ENCODE results near the gene TES.

GRCh38 chr7:116292381-116292780 is 82.0 kb downstream of the TES start:
- TF ChIP-seq HOXA7 (CRISPR knock-in tag; IDR thresholded peaks at IDR 0.05), result no peak
- TF ChIP-seq KLF13 (CRISPR knock-in tag; IDR thresholded peaks at IDR 0.05), result no peak
- TF ChIP-seq, protein P1, sequence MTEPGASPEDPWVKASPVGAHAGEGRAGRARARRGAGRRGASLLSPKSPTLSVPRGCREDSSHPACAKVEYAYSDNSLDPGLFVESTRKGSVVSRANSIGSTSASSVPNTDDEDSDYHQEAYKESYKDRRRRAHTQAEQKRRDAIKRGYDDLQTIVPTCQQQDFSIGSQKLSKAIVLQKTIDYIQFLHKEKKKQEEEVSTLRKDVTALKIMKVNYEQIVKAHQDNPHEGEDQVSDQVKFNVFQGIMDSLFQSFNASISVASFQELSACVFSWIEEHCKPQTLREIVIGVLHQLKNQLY (CRISPR knock-in tag; IDR thresholded peaks at IDR 0.05), result no peak
- TF ChIP-seq, protein P2, sequence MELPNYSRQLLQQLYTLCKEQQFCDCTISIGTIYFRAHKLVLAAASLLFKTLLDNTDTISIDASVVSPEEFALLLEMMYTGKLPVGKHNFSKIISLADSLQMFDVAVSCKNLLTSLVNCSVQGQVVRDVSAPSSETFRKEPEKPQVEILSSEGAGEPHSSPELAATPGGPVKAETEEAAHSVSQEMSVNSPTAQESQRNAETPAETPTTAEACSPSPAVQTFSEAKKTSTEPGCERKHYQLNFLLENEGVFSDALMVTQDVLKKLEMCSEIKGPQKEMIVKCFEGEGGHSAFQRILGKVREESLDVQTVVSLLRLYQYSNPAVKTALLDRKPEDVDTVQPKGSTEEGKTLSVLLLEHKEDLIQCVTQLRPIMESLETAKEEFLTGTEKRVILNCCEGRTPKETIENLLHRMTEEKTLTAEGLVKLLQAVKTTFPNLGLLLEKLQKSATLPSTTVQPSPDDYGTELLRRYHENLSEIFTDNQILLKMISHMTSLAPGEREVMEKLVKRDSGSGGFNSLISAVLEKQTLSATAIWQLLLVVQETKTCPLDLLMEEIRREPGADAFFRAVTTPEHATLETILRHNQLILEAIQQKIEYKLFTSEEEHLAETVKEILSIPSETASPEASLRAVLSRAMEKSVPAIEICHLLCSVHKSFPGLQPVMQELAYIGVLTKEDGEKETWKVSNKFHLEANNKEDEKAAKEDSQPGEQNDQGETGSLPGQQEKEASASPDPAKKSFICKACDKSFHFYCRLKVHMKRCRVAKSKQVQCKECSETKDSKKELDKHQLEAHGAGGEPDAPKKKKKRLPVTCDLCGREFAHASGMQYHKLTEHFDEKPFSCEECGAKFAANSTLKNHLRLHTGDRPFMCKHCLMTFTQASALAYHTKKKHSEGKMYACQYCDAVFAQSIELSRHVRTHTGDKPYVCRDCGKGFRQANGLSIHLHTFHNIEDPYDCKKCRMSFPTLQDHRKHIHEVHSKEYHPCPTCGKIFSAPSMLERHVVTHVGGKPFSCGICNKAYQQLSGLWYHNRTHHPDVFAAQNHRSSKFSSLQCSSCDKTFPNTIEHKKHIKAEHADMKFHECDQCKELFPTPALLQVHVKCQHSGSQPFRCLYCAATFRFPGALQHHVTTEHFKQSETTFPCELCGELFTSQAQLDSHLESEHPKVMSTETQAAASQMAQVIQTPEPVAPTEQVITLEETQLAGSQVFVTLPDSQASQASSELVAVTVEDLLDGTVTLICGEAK (IDR thresholded peaks at IDR 0.05), result no peak
- TF ChIP-seq, protein P2 (CRISPR knock-in tag; IDR thresholded peaks at IDR 0.05), result no peak
- no peak for TF ChIP-seq POLR2AphosphoS2 (IDR thresholded peaks at IDR 0.05; ENCODE audit: low read depth, low read length)
- no peak for TF ChIP-seq TAF1 (CRISPR knock-in tag; IDR thresholded peaks at IDR 0.05)
- no peak for TF ChIP-seq ATF2 (CRISPR knock-in tag; IDR thresholded peaks at IDR 0.05)
- TF ChIP-seq TBP (CRISPR knock-in tag; IDR thresholded peaks at IDR 0.05), result no peak
- TF ChIP-seq CTCF (CRISPR knock-in tag; IDR thresholded peaks at IDR 0.05), result no peak
- no peak for TF ChIP-seq ZNF672 (CRISPR knock-in tag; IDR thresholded peaks at IDR 0.05)
- no peak for TF ChIP-seq SOX6 (IDR thresholded peaks at IDR 0.05)
- no peak for TF ChIP-seq SOX6 (CRISPR knock-in tag; IDR thresholded peaks at IDR 0.05)

All from HepG2 (cell line).